Inflammatory macrophage treated with lipopolysaccharide for 1 hour (primary cell): Measurements from ENCODE around the gene SLA2.
"Not testable (repeated sequence)": the region's sequence is repeated elsewhere in the genome, so short reads cannot be mapped to it uniquely, and the experiment has no call there.

Experiments
- DNase-seq, 2 donors: peaks; one replicate each; pipeline ENCODE4 v3.0.0-alpha.2; 2020 to 2022

SLA2 gene

GRCh38 chr20:36573798-36574365 is 72.1 kb downstream of the SLA2 start:
- peak; percentile 43 to 59 for DNase-seq

- peak in 1 of 2 donors; percentile 44 for DNase-seq
Measured at GRCh38 chr20:36573103-36573797, 72.7 kb downstream of the SLA2 start, which contains the start of gene TGIF2. Gene TGIF2, plus strand, starts transcription at chr20:36573597. Its CDS starts 5,178 bp downstream, at chr20:36578775.

GRCh38 chr20:36572701-36573102 is 73.3 kb downstream of the SLA2 start:
- DNase-seq = peak in 1 of 2 donors; percentile 71

- no peak for DNase-seq
Measured at GRCh38 chr20:36571564-36572504, 74.2 kb downstream of the SLA2 start.

DNA sequence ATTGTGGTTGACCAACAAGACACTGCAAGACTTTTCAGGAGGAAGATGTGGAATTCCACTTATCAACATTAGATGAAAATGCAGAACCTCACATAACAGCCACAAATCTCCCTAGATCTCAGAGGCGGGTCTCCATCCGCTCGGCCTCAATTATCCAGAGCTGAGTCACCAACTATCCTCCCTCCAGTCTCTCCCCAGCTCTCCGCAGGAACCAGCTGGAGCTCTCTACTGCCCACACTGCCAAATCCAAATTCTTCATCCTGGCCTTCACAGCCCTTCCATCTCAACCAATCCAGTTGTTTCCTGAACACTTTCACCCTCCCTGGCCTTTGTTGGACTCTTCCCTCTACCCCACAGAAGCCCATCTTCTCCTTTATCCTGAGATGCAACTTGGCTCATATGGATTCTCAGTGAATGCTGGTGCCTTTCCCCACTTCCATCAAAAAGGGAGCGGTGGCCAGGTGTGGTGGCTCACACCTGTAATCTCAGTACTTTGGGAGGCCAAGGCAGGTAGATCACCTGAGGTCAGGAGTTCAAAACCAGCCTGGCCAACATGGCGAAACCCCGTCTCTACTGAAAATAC is 76.1 kb downstream of the SLA2 start:
- no peak for DNase-seq

DNA sequence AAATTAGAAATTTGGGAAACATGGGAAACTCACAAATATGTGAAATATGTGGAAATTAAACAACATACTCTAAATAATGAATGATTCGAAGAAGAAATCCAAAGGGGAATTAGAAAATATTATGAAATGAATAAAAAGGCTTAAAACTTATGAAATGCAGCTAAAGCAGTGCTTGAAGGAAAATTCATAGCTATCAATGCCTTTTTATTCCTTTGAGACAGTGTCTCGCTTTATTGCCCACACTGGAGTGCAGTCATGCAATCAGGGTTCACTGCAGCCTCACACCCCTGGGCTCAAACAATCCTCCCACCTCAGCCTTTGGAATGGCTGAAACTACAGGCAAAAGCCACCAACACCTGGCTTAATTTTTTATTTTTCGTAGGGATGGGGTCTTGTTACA is 80.5 kb downstream of the SLA2 start:
- no peak for DNase-seq

- not testable (repeated sequence) for DNase-seq
Measured at GRCh38 chr20:36564726-36565121, 81.3 kb downstream of the SLA2 start.

GRCh38 chr20:36564078-36564725 is 81.8 kb downstream of the SLA2 start:
- DNase-seq = not testable (repeated sequence)

DNA sequence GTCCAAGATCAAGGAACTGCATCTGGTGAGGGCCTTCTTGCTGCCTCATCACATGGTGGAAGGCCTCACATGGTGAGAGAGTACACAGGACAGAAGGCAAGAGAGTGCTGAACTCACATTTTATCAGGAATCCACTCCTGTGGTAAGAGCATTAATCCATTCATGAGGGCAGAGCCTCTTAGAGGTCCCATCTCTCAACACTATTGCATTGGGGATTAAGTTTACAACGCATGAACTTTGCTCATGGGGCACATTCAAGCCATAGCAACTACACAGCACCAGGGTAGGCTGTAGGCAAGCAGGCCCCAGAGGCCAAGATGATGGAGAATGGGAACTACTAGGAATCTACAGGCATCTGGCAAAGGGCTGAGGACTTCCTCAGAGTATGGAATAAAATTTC is 82.6 kb downstream of the SLA2 start:
- no peak for DNase-seq

DNA sequence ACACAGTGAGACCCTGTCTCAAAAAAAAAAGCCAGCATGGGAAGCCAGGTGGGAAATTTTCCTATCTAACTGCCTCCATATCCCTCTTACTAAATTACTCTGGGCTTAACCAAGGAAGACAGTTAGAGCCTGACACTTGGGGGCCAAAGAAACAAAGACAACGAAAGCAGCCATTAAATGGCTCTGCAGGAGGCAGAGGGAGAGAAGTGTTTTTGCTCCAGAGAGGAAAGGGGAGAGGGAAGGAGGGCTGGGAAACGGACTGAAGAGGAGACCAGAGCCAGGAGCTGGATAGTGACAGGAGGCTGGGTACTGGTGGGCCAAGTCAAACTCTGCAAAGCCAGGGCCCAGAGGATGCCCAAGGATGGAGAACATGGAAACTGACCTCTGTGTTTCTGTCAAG is 83.3 kb downstream of the SLA2 start:
- no peak for DNase-seq
